GM06990 (cell line): ENCODE measurements around the gene ITPR1.

Experiments used
- DNase-seq: peaks from one replicate; pipeline ENCODE4 v3.0.0-alpha.2; 2011; ENCODE audit not compliant: insufficient read length; ENCODE audit errors: extremely low read depth
- H3K27me3 ChIP-seq: replicated peaks from 2 replicates; pipeline ENCODE4 v1.6.0; 2011; ENCODE audit warnings: low read length; ENCODE audit not compliant: control insufficient read depth, insufficient read depth
- H3K36me3 ChIP-seq: 2 replicates; pipeline ENCODE4 v1.5.1; 2011; ENCODE audit warnings: low read length; ENCODE audit not compliant: control insufficient read depth, insufficient read depth
- H3K4me3 ChIP-seq: replicated peaks from 2 replicates; pipeline ENCODE4 v1.5.1; 2011; ENCODE audit warnings: low read depth, mild to moderate bottlenecking, control low read depth, low read length
- CTCF ChIP-seq: IDR thresholded peaks from 2 replicates; pipeline ENCODE4 v1.5.1; 2011; ENCODE audit warnings: low read length, control low read depth, mild to moderate bottlenecking, inconsistent platforms; ENCODE audit not compliant: insufficient read depth, poor library complexity, severe bottlenecking

Gene ITPR1

GRCh38 chr3:4647411-4647810 lies 154.3 kb downstream of the ITPR1 start:
- Histone ChIP-seq H3K27me3 (no peaks in the 10 kb centered on the region), H3K36me3 (no peaks in the 10 kb centered on the region; the same call in 1 of the 2 replicates), H3K4me3 (no peak overlapping the region)
- TF ChIP-seq CTCF, result no peak
- DNase-seq, result no peak

- TF ChIP-seq CTCF, result no peak
- no peaks in the 10 kb centered on the region for H3K36me3 ChIP-seq
- H3K27me3 ChIP-seq, result no peaks in the 10 kb centered on the region
- no peak for DNase-seq
- no peak overlapping the region for H3K4me3 ChIP-seq
Measured at GRCh38 chr3:4655145-4656045, 162.2 kb downstream of the ITPR1 start.

- H3K36me3 ChIP-seq, result no peaks in the 10 kb centered on the region
- H3K27me3 ChIP-seq, result no peaks in the 10 kb centered on the region
- DNase-seq, result no peak
- no peak overlapping the region for H3K4me3 ChIP-seq
- TF ChIP-seq CTCF, result peak; percentile 61
Measured at GRCh38 chr3:4656059-4656458, 162.9 kb downstream of the ITPR1 start.

- no peaks in the 10 kb centered on the region for H3K36me3 ChIP-seq
- TF ChIP-seq CTCF, result no peak
Measured at GRCh38 chr3:4656626-4657328, 163.6 kb downstream of the ITPR1 start.

GRCh38 chr3:4660936-4661335 lies 167.8 kb downstream of the ITPR1 start:
- Histone ChIP-seq H3K27me3 (no peaks in the 10 kb centered on the region), H3K36me3 (no peaks in the 10 kb centered on the region; the same call in 1 of the 2 replicates), H3K4me3 (no peak overlapping the region)
- DNase-seq, result no peak
- no peak for TF ChIP-seq CTCF

More at GRCh38 chr3:4656626-4657328, 163.6 kb downstream of the ITPR1 start:
- no peak for DNase-seq
- no peaks in the 10 kb centered on the region for H3K27me3 ChIP-seq
- H3K4me3 ChIP-seq, result no peak overlapping the region
